K562 (cell line): ENCODE measurements around the gene PET117. TPM values are rescaled to one million over a fixed set of nuclear protein-coding genes. Genes with fewer than 3 reads are reported as not detected.

Experiments
- ATAC-seq: fragments of 200-7000 bp; cut with Tn5 transposase; 3 replicates; pipeline ENCODE4 v1.9.1; 2020; ENCODE audit warnings: moderate library complexity
- BruUV-seq: library from RNA; stranded (reverse); fragments of 400-500 nt; replicated peaks from 2 replicates; lab custom pipeline; 2021; lab: Mats Ljungman, UMichigan
- CTCF ChIA-PET: fragments of 300-600 bp; formaldehyde crosslinking; extraction: SDS; loops from one replicate; lab custom pipeline; 2021; ENCODE audit warnings: low intra/inter-chr PET ratio; lab: Yijun Ruan, JAX
- POLR2A ChIA-PET: fragments of 300-600, 350-650 bp; sonication (Branson Sonifier 250); formaldehyde crosslinking; extraction: SDS; loops from one replicate; lab custom pipeline; 2021; ENCODE audit warnings: antibody characterized with exemption, inconsistent platforms; lab: Yijun Ruan, JAX
- DNase-seq, 4 experiments: peaks; one replicate each; pipeline versions ENCODE4 v3.0.0 to v3.0.0-alpha.2; 2011 to 2018; ENCODE audit warnings: low spot score in 3 of 4, mixed read lengths in 3 of 4; ENCODE audit errors: extremely low read depth in 1 of 4
- FAIRE-seq: peaks from 2 replicates; lab custom pipeline; 2011; peaks lifted over from hg19 to GRCh38; lab: Jason Lieb, UNC
- H2AFZ ChIP-seq: 2 replicates; pipeline ENCODE4 v1.6.0; 2011; ENCODE audit warnings: low read depth, low read length, control low read depth, inconsistent platforms
- H3K27ac ChIP-seq: fragments of 200-600 bp; 3 replicates; pipeline ENCODE4 v1.8.0; 2011; ENCODE audit warnings: low read depth, mild to moderate bottlenecking, control low read depth, inconsistent platforms, low read length, moderate library complexity, mixed read lengths; ENCODE audit errors: extremely low read depth
- H3K27me3 ChIP-seq, 2 experiments: fragments of 300-600 bp in 1 of 2; 2 replicates in 1 of 2; 3 replicates in 1 of 2; pipeline versions ENCODE4 v1.6.0 to v1.8.0; 2011; ENCODE audit warnings: inconsistent platforms in 2 of 2, low read length in 2 of 2, mild to moderate bottlenecking in 1 of 2, mixed read lengths in 1 of 2, moderate library complexity in 1 of 2; ENCODE audit not compliant: control insufficient read depth in 2 of 2, insufficient read depth in 2 of 2
- H3K36me3 ChIP-seq: fragments of 300-600 bp; 3 replicates; pipeline ENCODE4 v1.8.0; 2011; ENCODE audit warnings: mild to moderate bottlenecking, low read length, inconsistent platforms; ENCODE audit not compliant: control insufficient read depth, insufficient read depth
- H3K4me1 ChIP-seq, 2 experiments: fragments of 200-600 bp in 1 of 2; replicated peaks in 1 of 2; 2 replicates in 1 of 2; 3 replicates in 1 of 2; pipeline versions ENCODE4 v1.5.1 to v1.8.0; 2011; ENCODE audit warnings: inconsistent platforms in 2 of 2, low read length in 2 of 2, mild to moderate bottlenecking in 1 of 2, mixed read lengths in 1 of 2, moderate library complexity in 1 of 2; ENCODE audit not compliant: control insufficient read depth in 2 of 2, insufficient read depth in 2 of 2
- H3K4me2 ChIP-seq: 2 replicates; pipeline ENCODE4 v1.6.1; 2011; ENCODE audit warnings: low read length, control low read depth, inconsistent platforms, mixed read lengths; ENCODE audit not compliant: insufficient read depth
- H3K4me3 ChIP-seq: fragments of 200-600 bp; sonication (generic), shearing (Covaris generic); 2 replicates; pipeline ENCODE4 v1.5.1; 2016; ENCODE audit warnings: control low read depth, inconsistent platforms
- H3K79me2 ChIP-seq: fragments of 200-600 bp; 3 replicates; pipeline ENCODE4 v1.8.0; 2011; ENCODE audit warnings: low read length, inconsistent platforms; ENCODE audit not compliant: control insufficient read depth, insufficient read depth
- H3K9ac ChIP-seq, 2 experiments: 2 replicates each; pipeline versions ENCODE4 v1.6.0 to v1.6.1; 2011; ENCODE audit warnings: low read depth in 2 of 2, low read length in 2 of 2, control low read depth in 1 of 2, inconsistent platforms in 1 of 2, mild to moderate bottlenecking in 1 of 2, mixed read lengths in 1 of 2; ENCODE audit not compliant: insufficient read depth in 1 of 2
- H3K9me1 ChIP-seq: one replicate; pipeline ENCODE4 v1.6.0; 2011; ENCODE audit warnings: inconsistent platforms, mild to moderate bottlenecking, low read length, moderate library complexity; ENCODE audit not compliant: control insufficient read depth, insufficient read depth
- H3K9me3 ChIP-seq: replicated peaks from 2 replicates; pipeline ENCODE4 v1.5.1; 2011; ENCODE audit warnings: low read depth, low read length, inconsistent platforms; ENCODE audit not compliant: control insufficient read depth, insufficient read depth
- H4K20me1 ChIP-seq: replicated peaks from 2 replicates; pipeline ENCODE4 v1.6.1; 2011; ENCODE audit warnings: low read length, inconsistent platforms, mixed read lengths; ENCODE audit not compliant: control insufficient read depth, insufficient read depth
- ASH1L ChIP-seq: fragments of 450-650 bp; IDR thresholded peaks from 2 replicates; pipeline ENCODE4 v1.6.1; 2018; ENCODE audit warnings: borderline replicate concordance, mild to moderate bottlenecking, low read depth; ENCODE audit not compliant: partially characterized antibody
- BRD9 ChIP-seq: fragments of 450-650 bp; IDR thresholded peaks from 2 replicates; pipeline ENCODE4 v1.6.1; 2018; ENCODE audit warnings: low read depth; ENCODE audit not compliant: partially characterized antibody
- CBFA2T2 ChIP-seq: fragments of 450-650 bp; conservative IDR thresholded peaks from 2 replicates; pipeline ENCODE4 v1.6.1; 2017; ENCODE audit warnings: mild to moderate bottlenecking
- CEBPG ChIP-seq, 3 experiments: fragments of 200-800 bp in 1 of 3; sonication (Bioruptor generic) in 1 of 3; sonication (generic) in 1 of 3; formaldehyde crosslinking in 1 of 3; IDR thresholded peaks in 2 of 3; conservative IDR thresholded peaks in 1 of 3; 2 replicates each; pipeline versions ENCODE4 v1.6.1 to v1.8.0; 2016 to 2022; ENCODE audit warnings: missing compliant biosample characterization in 2 of 3, missing genetic modification characterization in 2 of 3, mild to moderate bottlenecking in 1 of 3, missing genetic modification reagents in 1 of 3
- CHCHD3 ChIP-seq: fragments of 250-450 bp; sonication (Bioruptor Pico); IDR thresholded peaks from 2 replicates; pipeline ENCODE4 v2.1.2; 2022; ENCODE audit warnings: mild to moderate bottlenecking
- EWSR1 ChIP-seq: fragments of 450-650 bp; IDR thresholded peaks from 2 replicates; pipeline ENCODE4 v1.6.1; 2018; ENCODE audit warnings: borderline replicate concordance, mild to moderate bottlenecking, low read depth, moderate library complexity; ENCODE audit not compliant: partially characterized antibody
- HMG20B ChIP-seq: fragments of 250-450 bp; sonication (Bioruptor Pico); IDR thresholded peaks from 2 replicates; pipeline ENCODE4 v1.5.0; 2021; ENCODE audit warnings: mild to moderate bottlenecking
- HMGN3 ChIP-seq: IDR thresholded peaks from 2 replicates; pipeline ENCODE4 v1.6.1; 2011; ENCODE audit warnings: borderline replicate concordance, low read depth, mild to moderate bottlenecking, mixed read lengths, low read length; ENCODE audit not compliant: insufficient read length; ENCODE audit errors: extremely low read depth
- RAD21 ChIP-seq, 2 experiments: fragments of 250-450 bp in 1 of 2; fragments of 450-650 bp in 1 of 2; sonication (Bioruptor Pico) in 1 of 2; formaldehyde crosslinking in 1 of 2; IDR thresholded peaks in 1 of 2; conservative IDR thresholded peaks in 1 of 2; 2 replicates each; pipeline versions ENCODE4 v1.4.0 to v1.8.0; 2020 to 2022; ENCODE audit warnings: mild to moderate bottlenecking in 2 of 2, moderate library complexity in 1 of 2
- SRSF7 ChIP-seq: fragments of 200-400 bp; formaldehyde crosslinking; optimal IDR thresholded peaks from 2 replicates; pipeline ENCODE3; 2017; ENCODE audit warnings: mild to moderate bottlenecking, low read depth, low read length
- ZNF324 ChIP-seq: fragments of 250-450 bp; sonication (Bioruptor Pico); IDR thresholded peaks from 2 replicates; pipeline ENCODE4 v1.4.0; 2020; ENCODE audit warnings: mild to moderate bottlenecking
- ZNF354B ChIP-seq: fragments of 250-450 bp; sonication (Bioruptor Pico); IDR thresholded peaks from 2 replicates; pipeline ENCODE4 v1.4.0; 2020
- WGBS: fragments of 100-300 bp; shearing (Covaris generic); methylation state at CpG from one replicate; pipeline ENCODE4 v1.1.6; 2016; ENCODE audit warnings: low coverage, mixed read lengths; ENCODE audit not compliant: insufficient coverage; ENCODE audit errors: missing lambda C conversion rate; 5-methylcytosine and 5-hydroxymethylcytosine counted together
- in situ Hi-C: fragments of 300-500 bp; cut with MboI; formaldehyde crosslinking; loops from 4 replicates; pipeline ENCODE4 v1.15.0; 2018; ENCODE audit warnings: inconsistent platforms, mixed read lengths
- intact Hi-C: fragments of 100-400 bp; cut with micrococcal nuclease; formaldehyde crosslinking; loops from 2 replicates; pipeline ENCODE4 v1.14.2; 2022
- polyA plus RNA-seq, 8 experiments: library from polyadenylated mRNA; depleted of rRNA in 4 of 8; stranded (reverse) in 5 of 8; unstranded in 3 of 8; fragments of >200 nt; fragmentation: Nextera tagmentation in 2 of 8; fragmentation: Illumina TruSeq in 1 of 8; extraction: Ambion mirVana in 2 of 8; extraction: Trizol in 1 of 8; gene quantifications; 2 replicates each; pipeline versions ENCODE4 v1.2.1 to v1.2.3, GENCODE V29; 2011 to 2014; ENCODE audit warnings: inconsistent platforms in 1 of 8, missing spikeins in 1 of 8
- total RNA-seq, 7 experiments: library from RNA; depleted of rRNA in 6 of 7; stranded (reverse); fragments of >200 nt in 6 of 7; fragmentation: Illumina TruSeq in 2 of 7; extraction: Trizol in 2 of 7; gene quantifications; 2 replicates each; pipeline versions ENCODE4 v1.2.1 to v1.2.3, GENCODE V29; 2011 to 2021; ENCODE audit warnings: low replicate concordance in 1 of 7
- TF ChIP-seq, protein P1 (sequence below), 2 experiments: fragments of 250-450 bp in 1 of 2; fragments of 450-650 bp in 1 of 2; sonication (Bioruptor Pico) in 1 of 2; IDR thresholded peaks; 2 replicates each; pipeline versions ENCODE4 v1.6.1 to v1.8.0; 2016 to 2021; ENCODE audit warnings: mild to moderate bottlenecking in 2 of 2, moderate library complexity in 2 of 2, missing compliant biosample characterization in 1 of 2, missing genetic modification characterization in 1 of 2
- TF ChIP-seq, protein P2 (sequence below), 3 experiments: IDR thresholded peaks in 2 of 3; conservative IDR thresholded peaks in 1 of 3; 2 replicates each; pipeline ENCODE4 v1.5.1; 2011 to 2012; ENCODE audit warnings: low read length in 3 of 3, mild to moderate bottlenecking in 3 of 3, control low read depth in 2 of 3, improper control_type of control experiment in 1 of 3, inconsistent platforms in 1 of 3, low read depth in 1 of 3, mixed read lengths in 1 of 3, moderate library complexity in 1 of 3; ENCODE audit not compliant: insufficient read depth in 2 of 3
- TF ChIP-seq, protein P3 (sequence below), 2 experiments: fragments of 200-800 bp in 1 of 2; sonication (Bioruptor generic) in 1 of 2; sonication (generic) in 1 of 2; formaldehyde crosslinking in 1 of 2; IDR thresholded peaks in 1 of 2; conservative IDR thresholded peaks in 1 of 2; 2 replicates each; pipeline versions ENCODE4 v1.5.0 to v1.6.1; 2016 to 2020; ENCODE audit warnings: missing compliant biosample characterization in 1 of 2, missing genetic modification characterization in 1 of 2, missing genetic modification reagents in 1 of 2

The PET117 gene
- total and polyA plus RNA-seq, 9 of the 15 experiments (the other 6 are each of a cell fraction or from before 2014, with no cell fraction given) = 7.1 to 18.2 (median 12.4) TPM

DNA sequence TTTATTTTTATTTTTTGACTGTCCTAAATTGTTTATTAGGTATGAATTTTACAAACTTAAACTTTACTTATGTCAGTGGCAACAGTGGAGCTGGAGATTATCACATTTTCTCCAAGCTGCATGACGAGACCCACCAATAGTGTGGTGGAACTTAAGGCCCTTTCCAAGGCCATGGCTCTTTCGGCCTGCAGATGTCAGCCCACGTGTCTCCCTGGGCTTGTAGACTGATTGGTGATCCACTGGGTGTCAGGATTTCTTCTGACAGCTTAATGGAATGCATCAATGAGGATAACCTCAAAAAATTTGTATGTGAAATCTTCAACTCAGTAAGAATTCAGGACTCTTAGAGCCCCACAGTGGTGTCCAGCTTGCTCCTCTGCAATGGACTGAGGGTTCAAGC, 47.6 kb upstream of the PET117 start:
- FAIRE-seq (no peak), ATAC-seq (no peak), DNase-seq (peak in 1 of 4 experiments; percentile 9)
- Histone ChIP-seq H3K9ac (no peak overlapping the region), H3K27ac (no peak overlapping the region), H3K36me3 (no peaks in the 10 kb centered on the region), H3K4me1 (no peaks in the 10 kb centered on the region; a peak in 2 of 5 replicates), H3K4me2 (no peak overlapping the region), H4K20me1 (no peaks in the 10 kb centered on the region), H3K79me2 (no peaks in the 10 kb centered on the region), H3K4me3 (no peak overlapping the region), H2AFZ (no peak overlapping the region), H3K9me1 (no peaks in the 10 kb centered on the region), H3K9me3 (no peaks in the 10 kb centered on the region), H3K27me3 (peaks cover 7 to 30% of the 10 kb centered on the region in 2 experiments)
- no TSS peak for BruUV-seq
- in situ Hi-C loops = no loop called here
- intact Hi-C loops = no loop called here
- 0% methylated on average over 3 of the region's 3 CpGs for WGBS
- ChIA-PET CTCF (no interaction called here), POLR2A (no interaction called here)
- TF ChIP-seq CBFA2T2 (no peak), RAD21 (CRISPR knock-in tag; conservative IDR thresholded peaks at IDR 0.05 in 1 of 2, IDR thresholded peaks at IDR 0.05 in 1 of 2) (peak in 1 of 2 experiments; percentile 13; a peak in 1 of 4 replicates), CHCHD3 (no peak), HMGN3 (no peak), ZNF354B (CRISPR knock-in tag) (no peak), CEBPG (CRISPR knock-in tag; IDR thresholded peaks at IDR 0.05) (no peak), CEBPG (tag; conservative IDR thresholded peaks at IDR 0.05 in 1 of 2, IDR thresholded peaks at IDR 0.05 in 1 of 2) (no peak), HMG20B (no peak), BRD9 (no peak), ZNF324 (CRISPR knock-in tag) (no peak), SRSF7 (no peak), ASH1L (no peak), EWSR1 (no peak)
- TF ChIP-seq, protein P1, sequence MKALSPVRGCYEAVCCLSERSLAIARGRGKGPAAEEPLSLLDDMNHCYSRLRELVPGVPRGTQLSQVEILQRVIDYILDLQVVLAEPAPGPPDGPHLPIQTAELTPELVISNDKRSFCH (CRISPR knock-in tag; IDR thresholded peaks at IDR 0.05) = no peak
- TF ChIP-seq, protein P1 (tag; IDR thresholded peaks at IDR 0.05) = no peak
- TF ChIP-seq, protein P2, sequence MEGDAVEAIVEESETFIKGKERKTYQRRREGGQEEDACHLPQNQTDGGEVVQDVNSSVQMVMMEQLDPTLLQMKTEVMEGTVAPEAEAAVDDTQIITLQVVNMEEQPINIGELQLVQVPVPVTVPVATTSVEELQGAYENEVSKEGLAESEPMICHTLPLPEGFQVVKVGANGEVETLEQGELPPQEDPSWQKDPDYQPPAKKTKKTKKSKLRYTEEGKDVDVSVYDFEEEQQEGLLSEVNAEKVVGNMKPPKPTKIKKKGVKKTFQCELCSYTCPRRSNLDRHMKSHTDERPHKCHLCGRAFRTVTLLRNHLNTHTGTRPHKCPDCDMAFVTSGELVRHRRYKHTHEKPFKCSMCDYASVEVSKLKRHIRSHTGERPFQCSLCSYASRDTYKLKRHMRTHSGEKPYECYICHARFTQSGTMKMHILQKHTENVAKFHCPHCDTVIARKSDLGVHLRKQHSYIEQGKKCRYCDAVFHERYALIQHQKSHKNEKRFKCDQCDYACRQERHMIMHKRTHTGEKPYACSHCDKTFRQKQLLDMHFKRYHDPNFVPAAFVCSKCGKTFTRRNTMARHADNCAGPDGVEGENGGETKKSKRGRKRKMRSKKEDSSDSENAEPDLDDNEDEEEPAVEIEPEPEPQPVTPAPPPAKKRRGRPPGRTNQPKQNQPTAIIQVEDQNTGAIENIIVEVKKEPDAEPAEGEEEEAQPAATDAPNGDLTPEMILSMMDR (IDR thresholded peaks at IDR 0.05 in 2 of 3, conservative IDR thresholded peaks at IDR 0.05 in 1 of 3; ENCODE audit: insufficient read depth in 2 of 3, low read depth in 1 of 3, low read length in 3 of 3) = peak in 2 of 3 experiments; percentile 37 to 61; a peak in 4 of 6 replicates
- TF ChIP-seq, protein P3, sequence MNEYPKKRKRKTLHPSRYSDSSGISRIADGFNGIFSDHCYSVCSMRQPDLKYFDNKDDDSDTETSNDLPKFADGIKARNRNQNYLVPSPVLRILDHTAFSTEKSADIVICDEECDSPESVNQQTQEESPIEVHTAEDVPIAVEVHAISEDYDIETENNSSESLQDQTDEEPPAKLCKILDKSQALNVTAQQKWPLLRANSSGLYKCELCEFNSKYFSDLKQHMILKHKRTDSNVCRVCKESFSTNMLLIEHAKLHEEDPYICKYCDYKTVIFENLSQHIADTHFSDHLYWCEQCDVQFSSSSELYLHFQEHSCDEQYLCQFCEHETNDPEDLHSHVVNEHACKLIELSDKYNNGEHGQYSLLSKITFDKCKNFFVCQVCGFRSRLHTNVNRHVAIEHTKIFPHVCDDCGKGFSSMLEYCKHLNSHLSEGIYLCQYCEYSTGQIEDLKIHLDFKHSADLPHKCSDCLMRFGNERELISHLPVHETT (CRISPR knock-in tag; conservative IDR thresholded peaks at IDR 0.05 in 1 of 2, IDR thresholded peaks at IDR 0.05 in 1 of 2) = no peak
